GM12878 (cell line): ENCODE data around the gene NFAM1. TPM values are rescaled to one million over a fixed set of nuclear protein-coding genes. Genes with fewer than 3 reads are reported as not detected.

Experiments used
- ATAC-seq: fragments of 200-7000 bp; cut with Tn5 transposase; 3 replicates; pipeline ENCODE4 v1.9.1; 2020; ENCODE audit warnings: mild to moderate bottlenecking, moderate library complexity
- BruUV-seq: library from RNA; stranded (reverse); fragments of 400-500 nt; replicated peaks from 2 replicates; lab custom pipeline; 2021; lab: Mats Ljungman, UMichigan
- CTCF ChIA-PET: fragments of 300-600 bp; sonication (Branson Sonifier 250); formaldehyde crosslinking; extraction: SDS; loops from one replicate; lab custom pipeline; 2021; ENCODE audit warnings: inconsistent platforms; lab: Yijun Ruan, JAX
- POLR2A ChIA-PET: fragments of 350-600 bp; formaldehyde crosslinking; extraction: SDS; loops from one replicate; lab custom pipeline; 2021; ENCODE audit warnings: inconsistent platforms; lab: Charles Lee
- RAD21 ChIA-PET: fragments of 300-600 bp; sonication (Branson Sonifier 250); formaldehyde crosslinking; loops from one replicate; lab custom pipeline; 2023; ENCODE audit warnings: antibody characterized with exemption; ENCODE audit not compliant: unreplicated experiment; lab: Charles Lee
- SMC1A ChIA-PET: fragments of 300-600 bp; sonication (Branson Sonifier 250); formaldehyde crosslinking; loops from one replicate; lab custom pipeline; 2023; ENCODE audit not compliant: unreplicated experiment, uncharacterized antibody; lab: Charles Lee
- DNase-seq: peaks from one replicate; pipeline ENCODE4 v3.0.0-alpha.2; 2011; ENCODE audit warnings: low read depth, low spot score
- FAIRE-seq: peaks from 3 replicates; lab custom pipeline; 2011; peaks lifted over from hg19 to GRCh38; lab: Jason Lieb, UNC
- H2AFZ ChIP-seq: 2 replicates; pipeline ENCODE4 v1.6.0; 2011; ENCODE audit warnings: low read depth, low read length, control low read depth; ENCODE audit not compliant: control insufficient read depth
- H3K27ac ChIP-seq: 2 replicates; pipeline ENCODE4 v1.5.1; 2011; ENCODE audit warnings: control low read depth; ENCODE audit not compliant: control insufficient read depth, insufficient read depth
- H3K27me3 ChIP-seq, 2 experiments: replicated peaks in 1 of 2; 2 replicates each; pipeline versions ENCODE4 v1.6.0 to v1.6.1; 2011; ENCODE audit warnings: low read length in 1 of 2; ENCODE audit not compliant: control insufficient read depth in 2 of 2, insufficient read depth in 2 of 2
- H3K36me3 ChIP-seq, 2 experiments: 2 replicates each; pipeline ENCODE4 v1.5.1; 2011; ENCODE audit warnings: low read length in 1 of 2; ENCODE audit not compliant: control insufficient read depth in 2 of 2, insufficient read depth in 2 of 2
- H3K4me1 ChIP-seq: 2 replicates; pipeline ENCODE4 v1.6.1; 2011; ENCODE audit warnings: mild to moderate bottlenecking, low read length, moderate library complexity, mixed read lengths; ENCODE audit not compliant: control insufficient read depth, insufficient read depth
- H3K4me2 ChIP-seq: 2 replicates; pipeline ENCODE4 v1.6.0; 2011; ENCODE audit warnings: control low read depth; ENCODE audit not compliant: control insufficient read depth, insufficient read depth
- H3K4me3 ChIP-seq: fragments of 200-600 bp; sonication (generic); 2 replicates; pipeline ENCODE4 v1.5.1; 2016
- H3K79me2 ChIP-seq: 2 replicates; pipeline ENCODE4 v1.6.0; 2011; ENCODE audit warnings: low read length; ENCODE audit not compliant: control insufficient read depth, insufficient read depth
- H3K9ac ChIP-seq: 2 replicates; pipeline ENCODE4 v1.8.0; 2011; ENCODE audit warnings: low read length, control low read depth, mixed read lengths; ENCODE audit not compliant: control insufficient read depth, insufficient read depth
- H3K9me3 ChIP-seq: replicated peaks from 3 replicates; pipeline ENCODE4 v1.5.1; 2011; ENCODE audit warnings: mild to moderate bottlenecking, low read length; ENCODE audit not compliant: control insufficient read depth, insufficient read depth
- H4K20me1 ChIP-seq: 2 replicates; pipeline ENCODE4 v1.6.0; 2011; ENCODE audit not compliant: control insufficient read depth, insufficient read depth
- ATF7 ChIP-seq: fragments of 450-650 bp; IDR thresholded peaks from 2 replicates; pipeline ENCODE4 v1.6.1; 2016; ENCODE audit warnings: low read depth, mild to moderate bottlenecking
- CBFB ChIP-seq: IDR thresholded peaks from 2 replicates; pipeline ENCODE4 v1.6.1; 2016; ENCODE audit warnings: antibody characterized with exemption, low read depth
- CBX5 ChIP-seq: sonication (generic); IDR thresholded peaks from 2 replicates; pipeline ENCODE4 v1.6.1; 2016; ENCODE audit warnings: low read depth, moderate library complexity, mild to moderate bottlenecking, inconsistent platforms
- CEBPB ChIP-seq, 2 experiments: fragments of 150-350 bp in 1 of 2; IDR thresholded peaks; 2 replicates each; pipeline ENCODE4 v1.6.1; 2012 to 2014; ENCODE audit warnings: low read depth in 2 of 2, low read length in 2 of 2, borderline replicate concordance in 1 of 2, inconsistent platforms in 1 of 2
- DPF2 ChIP-seq: fragments of 450-650 bp; IDR thresholded peaks from 2 replicates; pipeline ENCODE4 v1.6.1; 2017; ENCODE audit warnings: mild to moderate bottlenecking
- EED ChIP-seq: sonication (generic); IDR thresholded peaks from 2 replicates; pipeline ENCODE4 v1.6.1; 2016; ENCODE audit warnings: antibody characterized with exemption, low read depth
- FOS ChIP-seq: IDR thresholded peaks from 3 replicates; pipeline ENCODE4 v1.6.1; 2011; ENCODE audit warnings: borderline replicate concordance; ENCODE audit not compliant: insufficient read length; ENCODE audit errors: extremely low read depth
- GABPA ChIP-seq: IDR thresholded peaks from 2 replicates; pipeline ENCODE4 v1.6.1; 2014; ENCODE audit warnings: antibody characterized with exemption, low read depth, mild to moderate bottlenecking, inconsistent platforms
- LARP7 ChIP-seq: fragments of 450-650 bp; IDR thresholded peaks from 2 replicates; pipeline ENCODE4 v1.6.1; 2017; ENCODE audit warnings: mild to moderate bottlenecking
- MEF2A ChIP-seq: IDR thresholded peaks from 2 replicates; pipeline ENCODE4 v1.6.1; 2011; ENCODE audit warnings: low read depth, mild to moderate bottlenecking, low read length, moderate library complexity; ENCODE audit not compliant: insufficient read depth
- NFIC ChIP-seq: IDR thresholded peaks from 2 replicates; pipeline ENCODE4 v1.6.1; 2012; ENCODE audit warnings: low read depth, mild to moderate bottlenecking, inconsistent platforms, low read length, moderate library complexity
- PAX8 ChIP-seq: fragments of 450-650 bp; IDR thresholded peaks from 2 replicates; pipeline ENCODE4 v1.6.1; 2017; ENCODE audit warnings: mild to moderate bottlenecking, moderate library complexity
- POU2F2 ChIP-seq: IDR thresholded peaks from 3 replicates; pipeline ENCODE4 v1.6.1; 2011; ENCODE audit warnings: low read depth, mild to moderate bottlenecking, low read length, borderline replicate concordance
- RELA ChIP-seq: fragments of 450-650 bp; IDR thresholded peaks from 2 replicates; pipeline ENCODE4 v1.8.0; 2014; ENCODE audit warnings: borderline replicate concordance; ENCODE audit not compliant: partially characterized antibody
- SMAD5 ChIP-seq: IDR thresholded peaks from 2 replicates; pipeline ENCODE4 v1.6.1; 2016; ENCODE audit warnings: antibody characterized with exemption, low read depth
- SMARCA5 ChIP-seq: fragments of 450-650 bp; IDR thresholded peaks from 2 replicates; pipeline ENCODE4 v1.6.1; 2017; ENCODE audit warnings: mild to moderate bottlenecking
- TARDBP ChIP-seq: IDR thresholded peaks from 2 replicates; pipeline ENCODE4 v1.6.1; 2016; ENCODE audit warnings: borderline replicate concordance
- TCF3 ChIP-seq: IDR thresholded peaks from 2 replicates; pipeline ENCODE4 v1.6.1; 2012; ENCODE audit warnings: low read depth, mild to moderate bottlenecking, low read length, borderline replicate concordance; ENCODE audit not compliant: insufficient read depth
- WGBS: methylation state at CpG from one replicate; pipeline ENCODE4 v1.1.6; 2016; ENCODE audit warnings: low lambda C conversion rate; ENCODE audit not compliant: insufficient replicate concordance, insufficient coverage; ENCODE audit errors: missing lambda C conversion rate; 5-methylcytosine and 5-hydroxymethylcytosine counted together
- in situ Hi-C: fragments of 300-500 bp; cut with MboI; formaldehyde crosslinking; loops from 9 replicates; pipeline ENCODE4 v1.14.3; 2018; ENCODE audit warnings: mixed read lengths
- intact Hi-C: fragments of 100-400 bp; cut with micrococcal nuclease; formaldehyde crosslinking; loops from one replicate; pipeline ENCODE4 v1.14.2; 2022; ENCODE audit not compliant: unreplicated experiment
- polyA plus RNA-seq, 11 experiments: library from polyadenylated mRNA; depleted of rRNA in 4 of 11; unstranded in 6 of 11; stranded (reverse) in 5 of 11; fragments of >200 nt; fragmentation: Nextera tagmentation in 4 of 11; fragmentation: Illumina TruSeq in 1 of 11; extraction: Ambion mirVana in 4 of 11; extraction: Trizol in 1 of 11; gene quantifications; 1 replicate in 1 of 11; 2 replicates in 10 of 11; pipeline versions ENCODE4 v1.2.1 to v1.2.3, GENCODE V29; 2011 to 2016; ENCODE audit warnings: inconsistent platforms in 2 of 11, missing spikeins in 2 of 11, low read depth in 1 of 11
- total RNA-seq, 4 experiments: library from RNA; depleted of rRNA in 3 of 4; stranded (reverse); fragments of >200 nt in 3 of 4; fragmentation: Illumina TruSeq in 1 of 4; extraction: Trizol in 1 of 4; gene quantifications; 2 replicates each; pipeline versions ENCODE4 v1.2.1 to v1.2.3, GENCODE V29; 2013 to 2021
- TF ChIP-seq, protein P1 (sequence below): IDR thresholded peaks from 2 replicates; pipeline ENCODE4 v1.6.1; 2011; ENCODE audit warnings: borderline replicate concordance, low read depth, mild to moderate bottlenecking, moderate library complexity, mixed read lengths, low read length; ENCODE audit not compliant: insufficient read depth; ENCODE audit errors: extremely low read length
- TF ChIP-seq, protein P2 (sequence below): fragments of 450-650 bp; IDR thresholded peaks from 2 replicates; pipeline ENCODE4 v1.6.1; 2016; ENCODE audit warnings: mild to moderate bottlenecking
- TF ChIP-seq, protein P3 (sequence below): fragments of 450-650 bp; IDR thresholded peaks from 2 replicates; pipeline ENCODE4 v1.6.1; 2017; ENCODE audit warnings: mild to moderate bottlenecking, low read depth, inconsistent platforms; ENCODE audit not compliant: poor library complexity, severe bottlenecking

NFAM1 gene
- total and polyA plus RNA-seq, 10 of the 15 experiments (the other 5 are each of a cell fraction or from before 2014, with no cell fraction given) = 0.13 to 1.3 (median 0.24) TPM; not detected in 3

DNA sequence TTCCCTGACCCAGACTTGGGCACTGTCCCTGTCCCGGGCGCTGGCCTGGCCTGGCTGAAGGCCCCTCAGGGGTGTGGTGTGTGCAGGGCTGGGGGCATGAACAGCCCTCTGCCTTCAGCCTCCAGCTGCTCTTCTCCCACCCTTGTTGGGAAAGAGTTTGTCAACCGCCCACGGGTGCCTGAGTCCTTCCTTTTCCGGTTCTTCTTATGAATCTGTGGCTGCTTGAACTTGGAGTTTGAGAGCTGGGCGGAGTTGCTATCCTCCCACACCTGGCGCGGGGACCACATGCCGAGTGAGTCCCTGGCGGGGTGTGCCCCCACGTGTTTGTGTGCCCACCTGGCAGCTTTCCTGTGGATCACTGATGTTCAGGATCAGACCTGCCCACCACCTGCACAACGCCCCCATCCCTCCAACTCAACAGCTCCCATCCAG is 13.4 kb downstream of the NFAM1 start (continued):
- TF ChIP-seq PAX8 (no peak), TCF3 (0 out of 2 replicates have a peak, but pooled peaks have one; percentile 4), SMAD5 (no peak), FOS (no peak), ATF7 (no peak), RELA (no peak), CBFB (no peak), SMARCA5 (peak; percentile 86)
- TF ChIP-seq, protein P1, sequence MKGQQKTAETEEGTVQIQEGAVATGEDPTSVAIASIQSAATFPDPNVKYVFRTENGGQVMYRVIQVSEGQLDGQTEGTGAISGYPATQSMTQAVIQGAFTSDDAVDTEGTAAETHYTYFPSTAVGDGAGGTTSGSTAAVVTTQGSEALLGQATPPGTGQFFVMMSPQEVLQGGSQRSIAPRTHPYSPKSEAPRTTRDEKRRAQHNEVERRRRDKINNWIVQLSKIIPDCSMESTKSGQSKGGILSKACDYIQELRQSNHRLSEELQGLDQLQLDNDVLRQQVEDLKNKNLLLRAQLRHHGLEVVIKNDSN = no peak

DNA sequence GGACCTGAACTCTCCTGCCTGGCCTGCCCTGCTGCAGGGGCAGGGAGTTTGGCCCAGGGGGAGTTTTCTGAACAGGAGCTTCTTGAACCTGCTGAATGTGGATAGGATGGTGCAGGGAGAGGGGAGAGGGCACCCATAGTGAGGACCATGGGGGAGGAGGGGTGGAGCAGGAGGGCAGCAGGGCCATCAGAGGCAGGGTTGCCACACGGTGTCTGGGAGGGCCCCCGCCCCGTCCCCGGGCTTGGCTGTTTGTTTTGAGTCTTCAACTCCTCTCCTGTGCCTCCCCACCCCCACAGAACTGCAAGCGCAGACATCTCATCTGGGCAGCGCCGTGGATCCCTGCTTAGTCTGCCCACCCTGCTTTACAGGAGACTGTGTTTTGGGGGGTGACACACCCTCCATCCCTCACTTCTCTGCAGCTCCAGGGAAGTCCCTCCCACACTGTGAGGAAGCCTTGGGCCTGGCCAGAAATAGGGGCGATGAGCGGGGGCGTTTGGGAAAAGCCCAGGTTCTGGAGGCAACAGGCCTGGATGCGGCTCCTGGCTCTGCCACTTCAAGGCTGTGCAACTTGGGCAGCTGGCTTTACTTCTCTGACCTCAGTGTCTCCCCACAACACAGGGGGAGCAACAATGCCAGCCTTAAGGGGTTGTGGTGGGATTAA is 14.4 kb downstream of the NFAM1 start:
- no TSS peak for BruUV-seq
- in situ Hi-C loops = no loop called here
- ATAC-seq (no peak), FAIRE-seq (no peak)
- no peaks in the 10 kb centered on the region for H3K9me3 ChIP-seq
- CTCF ChIA-PET = interaction anchor here (0.9 to 1.5 kb wide), 3 partner anchors 18 to 21 kb away, joined by 3 to 4 read pairs (median 3); no protein-coding TSS in a partner anchor
- no peak overlapping the region for H3K9ac ChIP-seq
- RAD21 ChIA-PET = interaction anchor here (1.3 to 6.0 kb wide), 5 partner anchors 17 to 40 kb away, joined by 3 to 33 read pairs (median 6); no protein-coding TSS in a partner anchor
- WGBS = 82% methylated on average over 8 of the region's 11 CpGs
- SMC1A ChIA-PET = interaction anchor here (0.9 kb wide), 1 partner anchor 249 kb away, joined by 3 read pairs; no protein-coding TSS in a partner anchor
- intact Hi-C loops = loop anchor here (5.0 kb wide), 1 partner anchor 50 kb away; no protein-coding TSS in a partner anchor
- no peaks in the 10 kb centered on the region for H4K20me1 ChIP-seq
- no peak for TF ChIP-seq CBX5
- TF ChIP-seq POU2F2 = no peak
- no peak for TF ChIP-seq DPF2
- no peak for TF ChIP-seq GABPA
- no peak for TF ChIP-seq LARP7
- TF ChIP-seq, protein P2, sequence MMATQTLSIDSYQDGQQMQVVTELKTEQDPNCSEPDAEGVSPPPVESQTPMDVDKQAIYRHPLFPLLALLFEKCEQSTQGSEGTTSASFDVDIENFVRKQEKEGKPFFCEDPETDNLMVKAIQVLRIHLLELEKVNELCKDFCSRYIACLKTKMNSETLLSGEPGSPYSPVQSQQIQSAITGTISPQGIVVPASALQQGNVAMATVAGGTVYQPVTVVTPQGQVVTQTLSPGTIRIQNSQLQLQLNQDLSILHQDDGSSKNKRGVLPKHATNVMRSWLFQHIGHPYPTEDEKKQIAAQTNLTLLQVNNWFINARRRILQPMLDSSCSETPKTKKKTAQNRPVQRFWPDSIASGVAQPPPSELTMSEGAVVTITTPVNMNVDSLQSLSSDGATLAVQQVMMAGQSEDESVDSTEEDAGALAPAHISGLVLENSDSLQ = no peak
- TF ChIP-seq MEF2A = no peak
- TF ChIP-seq CEBPB (IDR thresholded peaks at IDR 0.05; ENCODE audit: borderline replicate concordance in 1 of 2, low read depth in 2 of 2, low read length in 2 of 2) = no peak
- no peak for TF ChIP-seq TARDBP
- TF ChIP-seq, protein P3, sequence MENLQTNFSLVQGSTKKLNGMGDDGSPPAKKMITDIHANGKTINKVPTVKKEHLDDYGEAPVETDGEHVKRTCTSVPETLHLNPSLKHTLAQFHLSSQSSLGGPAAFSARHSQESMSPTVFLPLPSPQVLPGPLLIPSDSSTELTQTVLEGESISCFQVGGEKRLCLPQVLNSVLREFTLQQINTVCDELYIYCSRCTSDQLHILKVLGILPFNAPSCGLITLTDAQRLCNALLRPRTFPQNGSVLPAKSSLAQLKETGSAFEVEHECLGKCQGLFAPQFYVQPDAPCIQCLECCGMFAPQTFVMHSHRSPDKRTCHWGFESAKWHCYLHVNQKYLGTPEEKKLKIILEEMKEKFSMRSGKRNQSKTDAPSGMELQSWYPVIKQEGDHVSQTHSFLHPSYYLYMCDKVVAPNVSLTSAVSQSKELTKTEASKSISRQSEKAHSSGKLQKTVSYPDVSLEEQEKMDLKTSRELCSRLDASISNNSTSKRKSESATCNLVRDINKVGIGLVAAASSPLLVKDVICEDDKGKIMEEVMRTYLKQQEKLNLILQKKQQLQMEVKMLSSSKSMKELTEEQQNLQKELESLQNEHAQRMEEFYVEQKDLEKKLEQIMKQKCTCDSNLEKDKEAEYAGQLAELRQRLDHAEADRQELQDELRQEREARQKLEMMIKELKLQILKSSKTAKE = no peak
- no peak for TF ChIP-seq NFIC
- no peak for TF ChIP-seq EED
- TF ChIP-seq, all 136 proteins: peak for 0
- no peak for DNase-seq
- Histone ChIP-seq H3K79me2 (no peaks in the 10 kb centered on the region), H3K4me3 (no peak overlapping the region), H3K4me1 (peaks cover 27% of the 10 kb centered on the region), H2AFZ (no peak overlapping the region), H3K36me3 (no peaks in the 10 kb centered on the region), H3K27me3 (no peaks in the 10 kb centered on the region), H3K4me2 (no peak overlapping the region), H3K27ac (no peak overlapping the region)
- POLR2A ChIA-PET = interaction anchor here (0.6 to 6.5 kb wide), 4 partner anchors 18 to 236 kb away, joined by 3 to 38 read pairs (median 3); no protein-coding TSS in a partner anchor
